ENCODE results near the gene GAS1. TPM values are rescaled to one million over a fixed set of nuclear protein-coding genes. Genes with fewer than 3 reads are reported as not detected.

Gene GAS1
- total RNA-seq, 1 donor from 2014 or later, result 70.0 TPM

DNA sequence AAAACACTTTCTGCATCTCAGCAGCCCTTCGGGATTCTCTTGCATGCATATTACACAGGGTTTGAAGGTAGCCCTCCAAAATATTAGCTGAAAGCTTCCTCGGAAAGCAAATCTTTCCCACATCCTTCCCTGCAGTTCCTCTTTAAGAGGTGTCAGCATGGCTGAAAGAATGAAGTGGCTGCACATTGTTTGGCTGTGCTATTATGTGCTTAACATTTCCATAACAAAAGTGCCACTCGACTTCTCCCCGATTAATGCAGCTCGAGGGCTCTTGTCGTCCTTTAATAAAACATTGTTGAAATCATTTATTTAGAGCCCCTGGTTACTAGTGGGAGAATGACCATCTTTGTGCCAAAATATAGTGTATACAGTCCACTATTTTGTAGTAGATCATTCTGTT is 6.5 kb downstream of the GAS1 start:
- TF ChIP-seq, protein P1, sequence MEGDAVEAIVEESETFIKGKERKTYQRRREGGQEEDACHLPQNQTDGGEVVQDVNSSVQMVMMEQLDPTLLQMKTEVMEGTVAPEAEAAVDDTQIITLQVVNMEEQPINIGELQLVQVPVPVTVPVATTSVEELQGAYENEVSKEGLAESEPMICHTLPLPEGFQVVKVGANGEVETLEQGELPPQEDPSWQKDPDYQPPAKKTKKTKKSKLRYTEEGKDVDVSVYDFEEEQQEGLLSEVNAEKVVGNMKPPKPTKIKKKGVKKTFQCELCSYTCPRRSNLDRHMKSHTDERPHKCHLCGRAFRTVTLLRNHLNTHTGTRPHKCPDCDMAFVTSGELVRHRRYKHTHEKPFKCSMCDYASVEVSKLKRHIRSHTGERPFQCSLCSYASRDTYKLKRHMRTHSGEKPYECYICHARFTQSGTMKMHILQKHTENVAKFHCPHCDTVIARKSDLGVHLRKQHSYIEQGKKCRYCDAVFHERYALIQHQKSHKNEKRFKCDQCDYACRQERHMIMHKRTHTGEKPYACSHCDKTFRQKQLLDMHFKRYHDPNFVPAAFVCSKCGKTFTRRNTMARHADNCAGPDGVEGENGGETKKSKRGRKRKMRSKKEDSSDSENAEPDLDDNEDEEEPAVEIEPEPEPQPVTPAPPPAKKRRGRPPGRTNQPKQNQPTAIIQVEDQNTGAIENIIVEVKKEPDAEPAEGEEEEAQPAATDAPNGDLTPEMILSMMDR (IDR thresholded peaks at IDR 0.05), result no peak
- no peak for DNase-seq (ENCODE audit: low spot score)
- Mint-ChIP-seq H3K4me3 (ENCODE audit: unreplicated experiment) (no peak overlapping the region), H3K4me1 (ENCODE audit: low read depth) (peaks cover 27% of the 10 kb centered on the region), H3K9me3 (ENCODE audit: low read depth) (peaks cover 4% of the 10 kb centered on the region), H3K27ac (ENCODE audit: unreplicated experiment) (no peak overlapping the region), H3K27me3 (ENCODE audit: low read depth) (no peaks in the 10 kb centered on the region), H3K36me3 (ENCODE audit: low read depth) (peaks cover 2% of the 10 kb centered on the region)

DNA sequence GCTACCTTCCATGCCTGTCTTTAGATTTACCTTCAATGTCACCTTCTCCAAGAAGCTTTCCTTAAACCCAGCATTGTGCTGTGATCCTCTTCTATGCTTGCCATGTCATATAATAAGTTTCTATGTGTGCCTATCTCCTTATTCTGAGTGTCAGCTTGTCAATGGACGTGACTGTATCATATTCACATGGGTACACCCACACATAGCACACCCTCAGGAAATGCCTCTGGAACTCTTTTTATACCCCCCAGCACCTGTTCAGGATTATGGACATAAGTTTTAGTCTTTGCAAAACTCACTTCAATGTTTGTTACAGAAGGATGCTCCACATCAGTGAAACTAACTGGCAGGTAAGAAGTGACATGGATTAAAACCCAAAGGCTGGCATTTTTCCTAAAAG is 7.4 kb downstream of the GAS1 start:
- no peak for DNase-seq (ENCODE audit: low spot score)
- peaks cover 4% of the 10 kb centered on the region for H3K9me3 Mint-ChIP-seq (ENCODE audit: low read depth)
- peaks cover 22% of the 10 kb centered on the region for H3K4me1 Mint-ChIP-seq (ENCODE audit: low read depth)
- H3K27me3 Mint-ChIP-seq (ENCODE audit: low read depth), result no peaks in the 10 kb centered on the region
- TF ChIP-seq, protein P1 (IDR thresholded peaks at IDR 0.05), result no peak
- no peak overlapping the region for H3K4me3 Mint-ChIP-seq (ENCODE audit: unreplicated experiment)
- H3K27ac Mint-ChIP-seq (ENCODE audit: unreplicated experiment), result no peak overlapping the region
- H3K36me3 Mint-ChIP-seq (ENCODE audit: low read depth), result no peaks in the 10 kb centered on the region

DNA sequence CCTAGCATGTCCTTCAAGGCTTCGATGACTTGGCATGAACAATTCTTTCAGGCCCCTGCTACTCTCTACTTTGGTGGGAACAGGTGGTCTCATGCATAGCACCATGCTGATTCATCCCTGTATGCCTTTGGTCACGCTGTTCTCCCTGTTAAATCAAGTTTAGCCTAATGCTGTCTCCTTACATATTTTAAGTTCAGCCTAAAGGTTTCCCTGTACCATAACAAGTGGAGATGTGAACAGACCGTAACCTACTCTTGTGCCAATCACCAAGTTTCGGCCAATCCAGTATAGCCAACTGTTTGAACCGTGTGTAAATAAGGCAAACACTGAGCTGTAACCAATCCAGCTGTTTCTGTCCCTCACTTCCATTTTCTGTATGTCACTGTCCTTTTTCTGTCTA is 8.0 kb downstream of the GAS1 start:
- Mint-ChIP-seq H3K4me1 (ENCODE audit: low read depth) (peaks cover 18% of the 10 kb centered on the region), H3K36me3 (ENCODE audit: low read depth) (no peaks in the 10 kb centered on the region), H3K9me3 (ENCODE audit: low read depth) (peaks cover 4% of the 10 kb centered on the region), H3K27me3 (ENCODE audit: low read depth) (no peaks in the 10 kb centered on the region), H3K4me3 (ENCODE audit: unreplicated experiment) (no peak overlapping the region), H3K27ac (ENCODE audit: unreplicated experiment) (no peak overlapping the region)
- no peak for DNase-seq (ENCODE audit: low spot score)
- TF ChIP-seq, protein P1 (IDR thresholded peaks at IDR 0.05), result no peak

DNA sequence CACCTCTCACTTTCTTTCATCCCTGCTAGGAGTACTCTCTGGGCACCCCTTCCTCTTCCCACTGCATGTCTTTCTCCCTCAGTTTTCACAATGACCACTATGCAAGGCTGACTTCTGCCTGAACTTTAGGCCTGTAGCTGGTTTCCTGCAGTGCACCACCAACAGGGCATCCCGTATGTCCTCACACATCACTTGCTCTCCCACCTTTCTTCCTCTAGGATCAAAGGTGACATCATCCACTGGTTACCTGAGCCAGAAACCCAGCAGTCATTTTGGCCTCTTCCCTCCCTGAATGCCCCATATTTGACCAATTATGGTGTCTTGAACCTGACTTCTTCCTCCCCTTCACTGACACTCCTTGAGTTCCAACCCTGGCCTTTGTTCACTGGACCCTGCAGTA is 8.5 kb downstream of the GAS1 start:
- Mint-ChIP-seq H3K27ac (ENCODE audit: unreplicated experiment) (no peak overlapping the region), H3K36me3 (ENCODE audit: low read depth) (no peaks in the 10 kb centered on the region), H3K27me3 (ENCODE audit: low read depth) (no peaks in the 10 kb centered on the region), H3K4me3 (ENCODE audit: unreplicated experiment) (no peak overlapping the region), H3K4me1 (ENCODE audit: low read depth) (peaks cover 12% of the 10 kb centered on the region), H3K9me3 (ENCODE audit: low read depth) (peaks cover 7% of the 10 kb centered on the region)
- TF ChIP-seq, protein P1 (IDR thresholded peaks at IDR 0.05), result no peak
- DNase-seq (ENCODE audit: low spot score), result no peak

DNA sequence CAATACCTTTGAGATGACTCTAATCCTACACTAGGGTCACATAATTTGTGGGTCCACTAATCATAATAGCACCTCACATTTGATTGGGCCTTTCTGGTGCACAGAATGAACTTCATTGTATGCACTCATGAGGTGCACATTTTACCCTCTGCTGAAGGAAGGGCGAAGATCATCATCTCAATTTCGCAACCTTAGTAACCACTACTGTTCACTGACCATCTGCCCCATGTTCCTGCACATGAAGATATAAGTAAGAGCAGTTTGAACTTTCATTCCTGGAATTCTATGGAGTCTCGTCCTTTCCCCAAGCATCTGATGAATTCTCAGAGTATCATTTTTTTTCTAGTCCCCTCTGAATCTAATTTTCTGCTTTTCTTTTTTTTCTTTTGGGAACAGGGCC is 21.2 kb downstream of the GAS1 start:
- H3K36me3 Mint-ChIP-seq (ENCODE audit: low read depth), result peaks cover 2% of the 10 kb centered on the region
- peaks cover 8% of the 10 kb centered on the region for H3K9me3 Mint-ChIP-seq (ENCODE audit: low read depth)
- no peaks in the 10 kb centered on the region for H3K27me3 Mint-ChIP-seq (ENCODE audit: low read depth)
- H3K27ac Mint-ChIP-seq (ENCODE audit: unreplicated experiment), result no peak overlapping the region
- H3K4me3 Mint-ChIP-seq (ENCODE audit: unreplicated experiment), result no peak overlapping the region
- DNase-seq (ENCODE audit: low spot score), result no peak
- TF ChIP-seq, protein P1 (IDR thresholded peaks at IDR 0.05), result no peak
- peaks cover 30% of the 10 kb centered on the region for H3K4me1 Mint-ChIP-seq (ENCODE audit: low read depth)

Measured in chondrocyte (in vitro differentiated cells).